NT2/D1 (cell line): ENCODE data around the gene ZNF837.

Experiments used
- DNase-seq: peaks from one replicate; pipeline ENCODE4 v3.0.0-alpha.2; 2011; ENCODE audit warnings: low read depth, low spot score
- H3K27me3 ChIP-seq: 2 replicates; pipeline ENCODE4 v1.6.0; 2011; ENCODE audit warnings: mild to moderate bottlenecking; ENCODE audit not compliant: insufficient read length, insufficient read depth
- H3K36me3 ChIP-seq: 2 replicates; pipeline ENCODE4 v1.6.1; 2011; ENCODE audit warnings: mild to moderate bottlenecking, low read length, mixed read lengths; ENCODE audit not compliant: insufficient read depth, insufficient read length
- H3K4me1 ChIP-seq: 2 replicates; pipeline ENCODE4 v1.5.1; 2011; ENCODE audit not compliant: insufficient read depth, insufficient read length
- H3K4me3 ChIP-seq: 2 replicates; pipeline ENCODE4 v1.5.1; 2011; ENCODE audit warnings: low read depth; ENCODE audit not compliant: insufficient read length
- H3K9ac ChIP-seq: 2 replicates; pipeline ENCODE4 v1.6.0; 2011; ENCODE audit warnings: low read depth; ENCODE audit not compliant: insufficient read length
- H3K9me3 ChIP-seq: 2 replicates; pipeline ENCODE4 v1.5.1; 2011; ENCODE audit warnings: mild to moderate bottlenecking, low read length; ENCODE audit not compliant: insufficient read depth
- SUZ12 ChIP-seq: IDR thresholded peaks from 2 replicates; pipeline ENCODE4 v1.6.1; 2011; ENCODE audit not compliant: insufficient read length, insufficient read depth; ENCODE audit errors: extremely low read depth
- YY1 ChIP-seq: IDR thresholded peaks from 2 replicates; pipeline ENCODE4 v1.6.1; 2011; ENCODE audit not compliant: insufficient read length, insufficient read depth
- ZNF274 ChIP-seq: IDR thresholded peaks from 2 replicates; pipeline ENCODE4 v1.6.1; 2011; ENCODE audit warnings: mild to moderate bottlenecking, low read depth, low read length

ZNF837 gene

DNA sequence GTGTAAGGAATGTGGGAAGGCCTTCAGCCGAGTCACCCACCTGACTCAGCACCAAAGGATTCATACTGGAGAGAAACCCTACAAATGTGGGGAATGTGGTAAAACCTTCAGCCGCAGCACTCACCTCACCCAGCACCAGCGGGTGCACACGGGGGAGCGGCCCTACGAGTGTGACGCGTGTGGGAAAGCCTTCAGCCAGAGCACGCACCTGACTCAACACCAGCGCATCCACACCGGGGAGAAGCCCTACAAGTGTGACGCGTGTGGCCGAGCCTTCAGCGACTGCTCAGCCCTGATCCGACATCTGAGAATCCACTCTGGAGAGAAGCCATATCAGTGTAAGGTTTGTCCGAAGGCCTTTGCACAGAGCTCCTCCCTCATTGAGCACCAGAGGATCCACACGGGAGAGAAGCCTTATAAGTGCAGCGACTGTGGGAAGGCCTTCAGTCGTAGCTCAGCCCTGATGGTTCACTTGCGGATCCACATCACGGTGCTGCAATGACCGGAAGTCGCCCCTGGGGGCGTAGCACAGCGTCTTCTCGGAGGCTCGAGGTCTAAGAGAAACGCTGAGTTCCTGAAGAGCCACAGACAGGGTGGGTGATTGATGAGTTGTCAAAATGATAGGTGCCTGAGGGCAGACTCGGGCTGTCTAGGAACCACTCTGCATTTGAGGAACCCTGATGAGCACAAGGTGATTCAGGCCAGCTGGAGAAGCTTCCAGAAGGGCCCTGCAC is 41.8 kb downstream of the ZNF837 start:
- no peaks in the 10 kb centered on the region for H3K4me1 ChIP-seq
- no peak for TF ChIP-seq ZNF274
- TF ChIP-seq YY1, result no peak
- TF ChIP-seq SUZ12, result no peak
- no peak overlapping the region for H3K9ac ChIP-seq
- no peaks in the 10 kb centered on the region for H3K27me3 ChIP-seq
- peaks cover 11% of the 10 kb centered on the region; the same call in 1 of the 2 replicates for H3K9me3 ChIP-seq
- H3K4me3 ChIP-seq, result no peak overlapping the region
- peaks cover 60% of the 10 kb centered on the region for H3K36me3 ChIP-seq
- no peak for DNase-seq

- H3K9ac ChIP-seq, result no peak overlapping the region
- no peaks in the 10 kb centered on the region for H3K27me3 ChIP-seq
- peaks cover 60% of the 10 kb centered on the region for H3K36me3 ChIP-seq
- peaks cover 11% of the 10 kb centered on the region; the same call in 1 of the 2 replicates for H3K9me3 ChIP-seq
- H3K4me3 ChIP-seq, result no peak overlapping the region
- no peaks in the 10 kb centered on the region for H3K4me1 ChIP-seq
- no peak for DNase-seq
- TF ChIP-seq ZNF274 (no peak), SUZ12 (no peak), YY1 (no peak)
Measured at GRCh38 chr19:58338336-58338735, 42.5 kb downstream of the ZNF837 start.

GRCh38 chr19:58336820-58337219 is 44.0 kb downstream of the ZNF837 start:
- H3K9ac ChIP-seq, result no peak overlapping the region
- H3K36me3 ChIP-seq, result peaks cover 59% of the 10 kb centered on the region
- H3K4me3 ChIP-seq, result no peak overlapping the region
- H3K4me1 ChIP-seq, result no peaks in the 10 kb centered on the region
- no peaks in the 10 kb centered on the region for H3K27me3 ChIP-seq
- H3K9me3 ChIP-seq, result peaks cover 11% of the 10 kb centered on the region; the same call in 1 of the 2 replicates
- no peak for DNase-seq
- no peak for TF ChIP-seq ZNF274

DNA sequence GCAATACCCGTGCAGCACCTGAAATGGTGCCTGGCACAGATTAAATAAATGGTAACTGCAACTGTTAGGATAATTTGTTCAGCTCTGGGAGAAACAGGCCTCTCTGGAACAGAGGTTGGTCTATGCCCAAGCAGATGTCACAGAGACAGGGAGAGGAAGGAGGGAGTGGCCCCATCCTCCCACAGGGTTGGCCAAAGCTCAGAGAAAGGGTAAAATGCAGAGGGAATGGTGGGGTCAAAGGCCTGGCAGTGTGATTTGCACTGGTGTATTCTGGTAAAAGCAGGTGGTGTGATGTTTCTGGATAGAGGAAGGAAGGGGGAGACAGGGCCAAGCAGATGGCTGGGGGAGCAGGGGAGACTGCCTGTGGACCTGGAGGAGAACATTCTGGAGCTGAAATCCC is 44.6 kb downstream of the ZNF837 start:
- H3K36me3 ChIP-seq, result peaks cover 53% of the 10 kb centered on the region
- H3K9ac ChIP-seq, result no peak overlapping the region
- no peaks in the 10 kb centered on the region for H3K4me1 ChIP-seq
- H3K9me3 ChIP-seq, result peaks cover 11% of the 10 kb centered on the region; the same call in 1 of the 2 replicates
- no peak overlapping the region for H3K4me3 ChIP-seq
- H3K27me3 ChIP-seq, result no peaks in the 10 kb centered on the region
- DNase-seq, result no peak
- TF ChIP-seq YY1, result no peak
- no peak for TF ChIP-seq SUZ12

DNA sequence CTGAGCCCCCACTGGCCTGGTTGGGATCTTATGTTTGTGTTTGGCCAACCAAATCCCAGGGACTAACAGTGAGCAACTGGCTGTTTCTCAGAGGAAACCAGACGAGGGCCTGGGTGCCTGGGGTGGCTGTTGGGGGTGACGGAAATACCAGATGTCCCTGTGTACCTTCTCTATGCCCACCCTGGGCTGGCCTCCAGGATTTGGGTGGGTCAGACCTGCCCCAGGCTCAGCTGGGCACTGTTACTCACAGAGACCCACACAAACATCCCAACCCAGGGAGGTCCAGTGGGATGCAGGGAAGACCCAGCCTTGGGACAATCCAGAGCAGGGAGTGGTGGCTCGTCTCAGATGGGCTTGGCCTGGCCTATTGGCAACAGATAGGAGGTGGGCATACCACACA is 45.2 kb downstream of the ZNF837 start:
- Histone ChIP-seq H3K4me1 (no peaks in the 10 kb centered on the region), H3K27me3 (no peaks in the 10 kb centered on the region), H3K36me3 (peaks cover 48% of the 10 kb centered on the region), H3K4me3 (no peak overlapping the region), H3K9me3 (peaks cover 11% of the 10 kb centered on the region; the same call in 1 of the 2 replicates), H3K9ac (no peak overlapping the region)
- TF ChIP-seq SUZ12 (no peak), YY1 (no peak), ZNF274 (no peak)
- no peak for DNase-seq

- Histone ChIP-seq H3K4me1 (no peaks in the 10 kb centered on the region), H3K36me3 (peaks cover 47% of the 10 kb centered on the region), H3K4me3 (no peak overlapping the region), H3K9ac (no peak overlapping the region), H3K9me3 (peaks cover 11% of the 10 kb centered on the region; the same call in 1 of the 2 replicates), H3K27me3 (no peaks in the 10 kb centered on the region)
- no peak for TF ChIP-seq ZNF274
- TF ChIP-seq YY1, result no peak
- no peak for TF ChIP-seq SUZ12
- DNase-seq, result no peak
Measured at GRCh38 chr19:58334691-58335249, 46.1 kb downstream of the ZNF837 start.

- Histone ChIP-seq H3K27me3 (no peaks in the 10 kb centered on the region), H3K4me1 (no peaks in the 10 kb centered on the region), H3K4me3 (no peak overlapping the region), H3K36me3 (peaks cover 26% of the 10 kb centered on the region), H3K9me3 (no peaks in the 10 kb centered on the region), H3K9ac (no peak overlapping the region)
- DNase-seq, result no peak
- TF ChIP-seq YY1, result no peak
- TF ChIP-seq SUZ12, result no peak
- no peak for TF ChIP-seq ZNF274
Measured at GRCh38 chr19:58332697-58333096, 48.1 kb downstream of the ZNF837 start.
